ENCODE measurements around the gene AP2A2.

AP2A2 gene

GRCh38 chr11:886568-886967, 39.1 kb upstream of the AP2A2 start:
- CTCF ChIA-PET = no interaction called here
- H3K36me3 ChIP-seq (ENCODE audit: control insufficient read depth in 4 of 4, insufficient read depth in 4 of 4, low read length in 3 of 4) = peaks cover 3 to 56% (median 38%) of the 10 kb centered on the region in 4 experiments
- POLR2A ChIA-PET = no interaction called here

GRCh38 chr11:887589-887988, 38.1 kb upstream of the AP2A2 start:
- H3K27ac ChIP-seq (ENCODE audit: insufficient read depth in 1 of 2, low read depth in 1 of 2, low read length in 2 of 2, poor library complexity in 1 of 2, severe bottlenecking in 2 of 2) = no peak overlapping the region
- POLR2A ChIA-PET = no interaction called here
- no peaks in the 10 kb centered on the region for H3K9me3 ChIP-seq (ENCODE audit: control extremely low read depth in 1 of 5, control insufficient read depth in 4 of 5, insufficient read depth in 2 of 5, low read depth in 1 of 5, low read length in 4 of 5)
- 98% methylated on average over 14 of the region's 14 CpGs for WGBS (ENCODE audit: insufficient coverage)
- no peaks in the 10 kb centered on the region for H3K27me3 ChIP-seq (replicated peaks in 2 of 5; ENCODE audit: control insufficient read depth in 4 of 5, insufficient read depth in 5 of 5, low read length in 4 of 5)
- CTCF ChIA-PET = interaction anchor here (0.7 kb wide), 1 partner anchor 11 kb away, joined by 4 read pairs; no protein-coding TSS in a partner anchor
- no peak for DNase-seq
- H3K4me1 ChIP-seq (ENCODE audit: control extremely low read depth in 1 of 4, control insufficient read depth in 4 of 4, insufficient read depth in 4 of 4, low read length in 3 of 4) = peaks cover 0 to 2% (median 0%) of the 10 kb centered on the region in 4 experiments
- H3K36me3 ChIP-seq (ENCODE audit: control insufficient read depth in 4 of 4, insufficient read depth in 4 of 4, low read length in 3 of 4) = peaks cover 5 to 56% (median 39%) of the 10 kb centered on the region in 4 experiments
- H3K4me3 ChIP-seq (ENCODE audit: control insufficient read depth in 1 of 7, extremely low read depth in 1 of 7, insufficient read depth in 4 of 7, low read depth in 2 of 7, low read length in 6 of 7) = no peak overlapping the region

More at GRCh38 chr11:886568-886967, 39.1 kb upstream of the AP2A2 start:
- Histone ChIP-seq H3K27me3 (replicated peaks in 2 of 5; ENCODE audit: control insufficient read depth in 4 of 5, insufficient read depth in 5 of 5, low read length in 4 of 5) (no peaks in the 10 kb centered on the region), H3K27ac (ENCODE audit: insufficient read depth in 1 of 2, low read depth in 1 of 2, low read length in 2 of 2, poor library complexity in 1 of 2, severe bottlenecking in 2 of 2) (no peak overlapping the region), H3K4me1 (ENCODE audit: control extremely low read depth in 1 of 4, control insufficient read depth in 4 of 4, insufficient read depth in 4 of 4, low read length in 3 of 4) (peaks cover 0 to 2% (median 0%) of the 10 kb centered on the region in 4 experiments), H3K4me3 (ENCODE audit: control insufficient read depth in 1 of 7, extremely low read depth in 1 of 7, insufficient read depth in 4 of 7, low read depth in 2 of 7, low read length in 6 of 7) (no peak overlapping the region), H3K9me3 (ENCODE audit: control extremely low read depth in 1 of 5, control insufficient read depth in 4 of 5, insufficient read depth in 2 of 5, low read depth in 1 of 5, low read length in 4 of 5) (no peaks in the 10 kb centered on the region)
- WGBS (ENCODE audit: insufficient coverage) = over 99% methylated on average over 17 of the region's 17 CpGs
- no peak for DNase-seq

GRCh38 chr11:888310-889212, 37.1 kb upstream of the AP2A2 start:
- H3K27ac ChIP-seq (ENCODE audit: insufficient read depth in 1 of 2, low read depth in 1 of 2, low read length in 2 of 2, poor library complexity in 1 of 2, severe bottlenecking in 2 of 2) = no peak overlapping the region
- H3K4me1 ChIP-seq (ENCODE audit: control extremely low read depth in 1 of 4, control insufficient read depth in 4 of 4, insufficient read depth in 4 of 4, low read length in 3 of 4) = no peaks in the 10 kb centered on the region
- H3K27me3 ChIP-seq (replicated peaks in 2 of 5; ENCODE audit: control insufficient read depth in 4 of 5, insufficient read depth in 5 of 5, low read length in 4 of 5) = no peaks in the 10 kb centered on the region
- ChIA-PET POLR2A (no interaction called here), CTCF (interaction anchor here (0.7 to 1.4 kb wide), 2 partner anchors 9 to 10 kb away, joined by 4 to 5 read pairs; no protein-coding TSS in a partner anchor)
- H3K9me3 ChIP-seq (ENCODE audit: control extremely low read depth in 1 of 5, control insufficient read depth in 4 of 5, insufficient read depth in 2 of 5, low read depth in 1 of 5, low read length in 4 of 5) = no peaks in the 10 kb centered on the region
- DNase-seq = no peak
- WGBS (ENCODE audit: insufficient coverage) = 96% methylated on average over 37 of the region's 45 CpGs
- peaks cover 7 to 52% (median 33%) of the 10 kb centered on the region in 4 experiments for H3K36me3 ChIP-seq (ENCODE audit: control insufficient read depth in 4 of 4, insufficient read depth in 4 of 4, low read length in 3 of 4)
- no peak overlapping the region for H3K4me3 ChIP-seq (ENCODE audit: control insufficient read depth in 1 of 7, extremely low read depth in 1 of 7, insufficient read depth in 4 of 7, low read depth in 2 of 7, low read length in 6 of 7)

- Histone ChIP-seq H3K4me1 (ENCODE audit: control extremely low read depth in 1 of 4, control insufficient read depth in 4 of 4, insufficient read depth in 4 of 4, low read length in 3 of 4) (no peaks in the 10 kb centered on the region), H3K36me3 (ENCODE audit: control insufficient read depth in 4 of 4, insufficient read depth in 4 of 4, low read length in 3 of 4) (peaks cover 7 to 47% (median 27%) of the 10 kb centered on the region in 4 experiments), H3K9me3 (ENCODE audit: control extremely low read depth in 1 of 5, control insufficient read depth in 4 of 5, insufficient read depth in 2 of 5, low read depth in 1 of 5, low read length in 4 of 5) (no peaks in the 10 kb centered on the region), H3K27ac (ENCODE audit: insufficient read depth in 1 of 2, low read depth in 1 of 2, low read length in 2 of 2, poor library complexity in 1 of 2, severe bottlenecking in 2 of 2) (no peak overlapping the region), H3K27me3 (replicated peaks in 2 of 5; ENCODE audit: control insufficient read depth in 4 of 5, insufficient read depth in 5 of 5, low read length in 4 of 5) (no peaks in the 10 kb centered on the region), H3K4me3 (ENCODE audit: control insufficient read depth in 1 of 7, extremely low read depth in 1 of 7, insufficient read depth in 4 of 7, low read depth in 2 of 7, low read length in 6 of 7) (no peak overlapping the region)
- ChIA-PET POLR2A (no interaction called here), CTCF (interaction anchor here (0.7 to 1.4 kb wide), 2 partner anchors 10 to 12 kb away, joined by 3 to 5 read pairs; no protein-coding TSS in a partner anchor)
- no peak for DNase-seq
- WGBS (ENCODE audit: insufficient coverage) = 97% methylated on average over 12 of the region's 13 CpGs
These were observed 36.4 kb upstream of the AP2A2 start for GRCh38 chr11:889257-889656.

GRCh38 chr11:889687-890475, 35.8 kb upstream of the AP2A2 start:
- WGBS (ENCODE audit: insufficient coverage) = 95% methylated on average over 32 of the region's 32 CpGs

GRCh38 chr11:890794-891540, 34.7 kb upstream of the AP2A2 start:
- H3K9me3 ChIP-seq (ENCODE audit: control extremely low read depth in 1 of 5, control insufficient read depth in 4 of 5, insufficient read depth in 2 of 5, low read depth in 1 of 5, low read length in 4 of 5) = no peaks in the 10 kb centered on the region
- no peak overlapping the region for H3K27ac ChIP-seq (ENCODE audit: insufficient read depth in 1 of 2, low read depth in 1 of 2, low read length in 2 of 2, poor library complexity in 1 of 2, severe bottlenecking in 2 of 2)
- no peaks in the 10 kb centered on the region for H3K4me1 ChIP-seq (ENCODE audit: control extremely low read depth in 1 of 4, control insufficient read depth in 4 of 4, insufficient read depth in 4 of 4, low read length in 3 of 4)
- DNase-seq = no peak
- H3K36me3 ChIP-seq (ENCODE audit: control insufficient read depth in 4 of 4, insufficient read depth in 4 of 4, low read length in 3 of 4) = peaks cover 7 to 37% (median 21%) of the 10 kb centered on the region in 4 experiments
- H3K27me3 ChIP-seq (replicated peaks in 2 of 5; ENCODE audit: control insufficient read depth in 4 of 5, insufficient read depth in 5 of 5, low read length in 4 of 5) = no peaks in the 10 kb centered on the region
- CTCF ChIA-PET = no interaction called here
- H3K4me3 ChIP-seq (ENCODE audit: control insufficient read depth in 1 of 7, extremely low read depth in 1 of 7, insufficient read depth in 4 of 7, low read depth in 2 of 7, low read length in 6 of 7) = no peak overlapping the region
- POLR2A ChIA-PET = interaction anchor here (0.6 kb wide), 1 partner anchor 164 kb away, joined by 3 read pairs; no protein-coding TSS in a partner anchor
- WGBS (ENCODE audit: insufficient coverage) = 91% methylated on average over 21 of the region's 27 CpGs

More at GRCh38 chr11:889687-890475, 35.8 kb upstream of the AP2A2 start:
- Histone ChIP-seq H3K9me3 (ENCODE audit: control extremely low read depth in 1 of 5, control insufficient read depth in 4 of 5, insufficient read depth in 2 of 5, low read depth in 1 of 5, low read length in 4 of 5) (no peaks in the 10 kb centered on the region), H3K4me3 (ENCODE audit: control insufficient read depth in 1 of 7, extremely low read depth in 1 of 7, insufficient read depth in 4 of 7, low read depth in 2 of 7, low read length in 6 of 7) (no peak overlapping the region), H3K4me1 (ENCODE audit: control extremely low read depth in 1 of 4, control insufficient read depth in 4 of 4, insufficient read depth in 4 of 4, low read length in 3 of 4) (no peaks in the 10 kb centered on the region), H3K27me3 (replicated peaks in 2 of 5; ENCODE audit: control insufficient read depth in 4 of 5, insufficient read depth in 5 of 5, low read length in 4 of 5) (no peaks in the 10 kb centered on the region), H3K36me3 (ENCODE audit: control insufficient read depth in 4 of 4, insufficient read depth in 4 of 4, low read length in 3 of 4) (peaks cover 7 to 42% (median 23%) of the 10 kb centered on the region in 4 experiments), H3K27ac (ENCODE audit: insufficient read depth in 1 of 2, low read depth in 1 of 2, low read length in 2 of 2, poor library complexity in 1 of 2, severe bottlenecking in 2 of 2) (no peak overlapping the region)
- POLR2A ChIA-PET = no interaction called here
- DNase-seq = no peak
- CTCF ChIA-PET = interaction anchor here (0.7 kb wide), 1 partner anchor 12 kb away, joined by 3 read pairs; no protein-coding TSS in a partner anchor

Measured in common myeloid progenitor, CD34-positive (primary cell).